OCI-LY1 (cell line): ENCODE results near the gene MYO19.

Experiments
- CTCF ChIP-seq: fragments of 200-600 bp; sonication (generic), shearing (Covaris generic); IDR thresholded peaks from 2 replicates; pipeline ENCODE4 v1.5.1; 2017; ENCODE audit warnings: mild to moderate bottlenecking, antibody characterized with exemption, low read length, moderate library complexity, mixed read lengths
- EZH2 ChIP-seq: fragments of 200-600 bp; sonication (generic), shearing (Covaris generic); IDR thresholded peaks from 2 replicates; pipeline ENCODE4 v1.8.0; 2017; ENCODE audit warnings: borderline replicate concordance, mixed run types, mild to moderate bottlenecking, antibody characterized with exemption, low read length, moderate library complexity, mixed read lengths

- TF ChIP-seq CTCF: no peak
- TF ChIP-seq EZH2: no peak
Observed at GRCh38 chr17:36514856-36515255, 19.8 kb downstream of the MYO19 start.
